T-helper 1 cell treated with Interleukin-12 subunit alpha and Interleukin-12 subunit beta and Interleukin-4 antibody, amounts not matched to agents 30 μg/mL and 1 μg/mL, for 36 hours (primary cell): Measurements from ENCODE around the gene FES.
A peak's percentile ranks its signal among the peaks of the same experiment; 100 is the strongest.
"Not testable (repeated sequence)": the region's sequence is repeated elsewhere in the genome, so short reads cannot be mapped to it uniquely, and the experiment has no call there.

Source experiments
- H3K27ac Mint-ChIP-seq: one replicate; pipeline ENCODE4 v1.8.0; 2021; ENCODE audit warnings: mild to moderate bottlenecking, mixed read lengths
- H3K27me3 Mint-ChIP-seq: one replicate; pipeline ENCODE4 v1.8.0; 2021; ENCODE audit warnings: low read depth, mixed read lengths
- H3K36me3 Mint-ChIP-seq: one replicate; pipeline ENCODE4 v1.8.0; 2021; ENCODE audit warnings: low read depth, mixed read lengths
- H3K4me1 Mint-ChIP-seq: one replicate; pipeline ENCODE4 v1.8.0; 2021; ENCODE audit warnings: low read depth, mixed read lengths
- H3K4me3 Mint-ChIP-seq: one replicate; pipeline ENCODE4 v1.8.0; 2021; ENCODE audit warnings: mild to moderate bottlenecking, moderate library complexity, mixed read lengths
- H3K9me3 Mint-ChIP-seq: one replicate; pipeline ENCODE4 v1.8.0; 2021; ENCODE audit warnings: mixed read lengths

The FES gene

DNA sequence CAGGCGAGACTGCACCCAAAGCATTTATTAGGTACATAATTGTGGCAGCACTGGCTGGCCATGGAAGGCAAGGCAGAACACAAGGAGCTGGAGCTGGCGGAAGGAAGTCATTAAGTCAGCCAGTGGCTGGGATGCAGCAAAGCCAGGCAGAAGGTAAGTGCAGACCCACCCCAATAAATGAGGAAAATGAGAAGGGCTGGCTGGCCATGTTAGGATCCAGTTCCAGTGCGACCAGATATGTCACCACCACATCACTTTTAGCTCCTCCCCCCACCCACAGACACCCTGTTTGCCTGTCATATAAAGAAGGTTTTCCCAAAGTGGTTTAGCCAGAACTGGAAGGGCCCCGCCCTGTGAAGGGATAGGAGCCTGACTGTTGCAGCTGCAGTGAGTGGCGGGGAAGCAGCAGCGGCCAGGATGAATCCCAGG, 16.0 kb upstream of the FES start, which contains the start of gene FURIN:
TSS of gene FURIN (plus strand) at position 328 of the 429 bp plus-strand sequence. CDS start 7,153 bp downstream, outside the sequence.
- Mint-ChIP-seq H3K27me3 (no peaks in the 10 kb centered on the region), H3K9me3 (no peaks in the 10 kb centered on the region), H3K4me3 (peak within 1 kb of the TSS; percentile 95), H3K4me1 (peaks cover 57% of the 10 kb centered on the region), H3K36me3 (peaks cover 43% of the 10 kb centered on the region), H3K27ac (peak within 1 kb of the TSS; percentile 93)

GRCh38 chr15:90869140-90869541, 15.2 kb upstream of the FES start:
- peaks cover 52% of the 10 kb centered on the region for H3K4me1 Mint-ChIP-seq
- peak overlapping the region; percentile 95 for H3K4me3 Mint-ChIP-seq
- H3K9me3 Mint-ChIP-seq = no peaks in the 10 kb centered on the region
- H3K27me3 Mint-ChIP-seq = no peaks in the 10 kb centered on the region
- peak overlapping the region; percentile 93 for H3K27ac Mint-ChIP-seq
- peaks cover 51% of the 10 kb centered on the region for H3K36me3 Mint-ChIP-seq

GRCh38 chr15:90869601-90870353, 14.5 kb upstream of the FES start:
- H3K27me3 Mint-ChIP-seq = no peaks in the 10 kb centered on the region
- peaks cover 53% of the 10 kb centered on the region for H3K4me1 Mint-ChIP-seq
- H3K27ac Mint-ChIP-seq = peak overlapping the region; percentile 93
- H3K9me3 Mint-ChIP-seq = no peaks in the 10 kb centered on the region
- H3K36me3 Mint-ChIP-seq = peaks cover 56% of the 10 kb centered on the region
- peak overlapping the region; percentile 95 for H3K4me3 Mint-ChIP-seq

DNA sequence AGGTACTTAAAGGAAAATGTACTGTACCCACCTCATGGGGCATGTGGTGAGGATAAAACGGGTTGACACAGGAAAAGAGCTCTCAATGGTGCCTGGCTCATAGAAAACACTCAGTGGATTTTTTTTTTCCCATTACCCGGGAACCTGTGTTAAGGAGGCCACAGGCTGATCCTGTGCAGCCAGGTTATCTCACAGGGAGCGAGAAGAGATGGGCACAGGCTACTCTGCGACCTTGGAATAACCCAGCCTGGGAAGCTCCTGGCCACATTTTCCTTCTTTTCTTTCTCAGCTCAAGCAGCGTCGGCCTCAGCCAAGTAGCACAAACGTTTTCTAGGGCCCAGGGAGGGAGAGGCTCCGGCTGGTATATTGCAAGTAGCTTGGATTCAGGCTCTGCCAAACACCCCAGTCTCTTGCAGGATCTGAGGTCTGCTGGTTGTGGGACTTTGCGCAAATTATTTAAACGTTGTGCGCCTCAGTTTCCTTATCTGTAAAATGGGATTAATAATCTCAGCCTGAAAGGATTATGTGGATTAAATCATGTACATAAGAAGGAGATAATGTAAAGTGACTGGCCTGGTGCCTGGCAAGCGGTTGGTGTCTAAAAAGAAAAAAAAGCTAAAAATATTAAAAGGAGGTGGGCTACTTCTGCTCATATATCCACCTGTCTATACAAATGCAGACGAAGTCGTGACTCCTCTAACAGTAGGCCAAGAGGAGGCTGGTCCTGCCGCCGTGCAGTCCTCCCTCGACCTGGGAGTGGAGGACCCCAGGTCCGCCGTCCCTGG, 13.8 kb upstream of the FES start:
- Mint-ChIP-seq H3K36me3 (peaks cover 64% of the 10 kb centered on the region), H3K27ac (peak overlapping the region; percentile 93), H3K9me3 (no peaks in the 10 kb centered on the region), H3K4me3 (peak overlapping the region; percentile 95), H3K4me1 (peaks cover 59% of the 10 kb centered on the region), H3K27me3 (no peaks in the 10 kb centered on the region)

DNA sequence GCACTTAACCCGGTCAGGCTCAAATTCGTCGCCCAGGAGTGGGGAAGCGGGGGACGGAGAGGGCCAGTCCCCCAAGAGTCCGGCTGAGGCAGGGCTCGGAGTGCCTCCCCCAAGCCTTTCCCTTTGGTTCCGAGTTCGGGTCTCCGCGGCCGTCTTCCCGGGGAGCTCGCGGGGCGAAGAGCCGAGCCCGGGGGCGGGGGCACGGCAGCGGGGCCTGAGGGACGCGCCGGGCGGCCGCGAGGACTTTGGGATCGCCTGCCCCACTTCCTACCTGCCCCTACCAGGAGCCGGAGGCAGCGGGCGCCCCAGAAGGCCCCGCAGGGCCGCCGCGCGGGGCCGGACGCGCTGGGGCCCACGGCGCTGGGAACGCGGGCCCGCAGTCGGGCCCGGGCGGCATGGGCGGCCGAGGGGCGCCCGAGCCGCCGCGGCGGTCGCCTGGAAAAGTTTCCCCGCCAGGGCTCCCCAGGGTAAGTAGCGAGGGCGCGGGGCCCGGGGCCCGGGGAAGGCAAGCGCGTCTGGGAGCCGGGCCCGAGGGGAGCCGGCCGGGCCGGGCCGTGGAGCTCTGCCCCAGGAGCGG, 13.1 kb upstream of the FES start:
- Mint-ChIP-seq H3K27ac (peak overlapping the region; percentile 93), H3K9me3 (no peaks in the 10 kb centered on the region), H3K4me1 (peaks cover 57% of the 10 kb centered on the region), H3K36me3 (peaks cover 64% of the 10 kb centered on the region), H3K4me3 (peak overlapping the region; percentile 95), H3K27me3 (no peaks in the 10 kb centered on the region)

DNA sequence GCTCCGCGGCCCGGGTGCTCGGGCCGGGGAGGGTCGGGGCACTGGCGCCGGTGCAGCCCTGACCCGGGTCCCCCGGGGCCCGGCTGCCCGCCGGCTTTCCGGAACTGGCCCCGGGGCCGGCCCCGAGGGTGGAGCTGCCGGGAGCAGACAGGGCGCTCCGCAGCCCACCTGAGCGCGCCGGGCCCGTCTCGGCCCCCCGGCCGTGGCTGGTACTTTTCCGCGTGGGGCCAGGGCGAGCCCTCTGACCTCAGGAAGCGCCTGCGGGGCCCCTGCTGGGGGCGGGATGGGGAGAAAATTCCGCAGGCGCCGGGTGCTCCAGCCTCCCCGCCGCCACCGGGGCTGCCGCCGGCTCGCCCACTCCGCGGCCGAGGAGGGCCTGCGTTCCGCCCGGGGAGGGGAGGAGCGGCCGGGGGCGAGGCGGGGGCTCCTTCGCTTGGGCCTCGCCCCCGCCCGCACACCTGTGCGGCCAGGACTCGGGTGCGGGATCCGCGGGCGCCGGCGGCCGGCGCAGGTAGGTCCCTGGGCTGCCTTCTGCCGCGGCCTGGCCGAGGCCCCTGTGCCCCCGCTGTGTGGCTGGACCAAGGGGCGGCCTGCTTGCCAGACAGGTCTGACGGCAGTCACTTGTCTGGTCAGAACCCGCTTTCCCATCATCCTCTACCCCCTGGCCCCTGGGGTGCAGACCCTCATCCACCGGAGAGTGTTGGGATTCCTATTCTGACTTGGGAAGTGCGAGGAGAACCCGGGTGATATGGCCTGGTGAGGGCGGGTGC, 12.4 kb upstream of the FES start:
- peaks cover 57% of the 10 kb centered on the region for H3K4me1 Mint-ChIP-seq

DNA sequence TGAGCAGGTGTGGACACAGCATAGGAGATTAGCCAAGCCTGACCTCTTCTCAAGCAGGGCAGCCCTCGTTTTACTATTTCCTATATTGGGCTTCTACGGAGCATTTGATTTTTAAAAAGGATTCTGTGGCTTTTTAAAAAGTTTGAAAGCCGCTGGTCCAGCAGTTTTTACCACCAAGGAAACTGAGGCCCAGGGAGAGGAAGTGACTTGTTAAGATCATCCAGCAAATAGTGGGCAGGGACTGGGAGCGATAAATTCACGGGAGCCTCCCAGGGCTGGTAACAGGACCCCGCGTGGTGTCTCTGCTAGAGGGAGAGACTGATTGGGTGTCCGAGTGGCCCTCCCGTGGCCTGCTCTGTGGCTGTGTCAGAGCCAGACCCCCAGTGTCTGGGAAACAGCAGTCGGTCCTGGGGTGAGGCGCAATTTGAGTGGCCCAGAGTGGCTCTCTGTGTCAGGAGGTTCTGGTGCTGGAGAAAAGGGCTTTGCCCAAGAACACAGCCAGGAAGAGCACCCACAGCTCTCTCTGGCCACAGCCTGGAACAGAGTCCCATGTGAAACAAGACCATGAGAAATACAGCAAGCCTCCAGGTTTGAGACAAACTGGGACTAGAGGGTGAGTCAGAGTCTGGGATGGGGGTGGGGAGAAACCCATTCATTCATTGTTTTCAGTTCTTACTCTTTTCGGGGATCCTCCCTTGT, 11.7 kb upstream of the FES start:
- peak overlapping the region; percentile 91 for H3K4me3 Mint-ChIP-seq
- H3K27me3 Mint-ChIP-seq = no peaks in the 10 kb centered on the region
- peak overlapping the region; percentile 90 for H3K27ac Mint-ChIP-seq
- H3K9me3 Mint-ChIP-seq = no peaks in the 10 kb centered on the region
- peaks cover 60% of the 10 kb centered on the region for H3K4me1 Mint-ChIP-seq
- H3K36me3 Mint-ChIP-seq = peaks cover 70% of the 10 kb centered on the region

More for the DNA sequence above, 12.4 kb upstream of the FES start:
- Mint-ChIP-seq H3K27me3 (no peaks in the 10 kb centered on the region), H3K9me3 (no peaks in the 10 kb centered on the region), H3K27ac (peak overlapping the region; percentile 90), H3K36me3 (peaks cover 67% of the 10 kb centered on the region), H3K4me3 (peak overlapping the region; percentile 91)

- Mint-ChIP-seq H3K4me1 (peaks cover 59% of the 10 kb centered on the region), H3K27me3 (no peaks in the 10 kb centered on the region), H3K4me3 (peak overlapping the region; percentile 91), H3K9me3 (no peaks in the 10 kb centered on the region), H3K36me3 (peaks cover 76% of the 10 kb centered on the region), H3K27ac (peak overlapping the region; percentile 90)
Observed at GRCh38 chr15:90873488-90873997, 10.8 kb upstream of the FES start.

DNA sequence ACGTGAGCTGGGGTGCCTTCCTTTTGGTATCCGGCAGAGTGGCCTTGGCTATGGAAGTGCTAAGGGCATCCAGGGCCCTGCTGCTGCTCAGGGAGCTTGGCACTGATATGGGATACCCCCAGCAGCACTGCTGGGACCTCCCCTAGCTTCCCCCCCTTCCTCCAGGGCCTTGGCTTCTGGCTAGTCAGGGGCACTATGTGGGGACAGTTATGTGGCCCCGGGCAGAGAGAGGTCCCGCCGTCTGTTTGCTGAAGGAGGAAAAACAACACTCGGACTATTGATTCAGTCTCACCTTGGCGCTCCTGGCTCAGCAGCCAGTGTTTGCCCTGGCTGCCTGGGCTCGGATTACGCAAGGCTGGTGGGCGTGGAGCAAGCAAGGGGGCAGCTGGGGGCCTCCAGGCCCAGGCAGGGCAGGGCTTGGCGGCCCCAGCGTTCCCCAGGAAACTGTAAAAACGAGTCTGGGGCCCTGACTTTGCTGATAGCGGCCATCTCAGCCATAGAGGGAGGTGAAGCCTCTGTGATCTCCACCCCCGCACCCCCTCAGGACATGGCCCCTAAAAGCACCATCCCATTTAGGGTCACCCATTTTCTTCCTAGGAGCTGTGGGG, 10.2 kb upstream of the FES start:
- peak overlapping the region; percentile 90 for H3K27ac Mint-ChIP-seq
- peaks cover 77% of the 10 kb centered on the region for H3K36me3 Mint-ChIP-seq
- H3K9me3 Mint-ChIP-seq = no peaks in the 10 kb centered on the region

DNA sequence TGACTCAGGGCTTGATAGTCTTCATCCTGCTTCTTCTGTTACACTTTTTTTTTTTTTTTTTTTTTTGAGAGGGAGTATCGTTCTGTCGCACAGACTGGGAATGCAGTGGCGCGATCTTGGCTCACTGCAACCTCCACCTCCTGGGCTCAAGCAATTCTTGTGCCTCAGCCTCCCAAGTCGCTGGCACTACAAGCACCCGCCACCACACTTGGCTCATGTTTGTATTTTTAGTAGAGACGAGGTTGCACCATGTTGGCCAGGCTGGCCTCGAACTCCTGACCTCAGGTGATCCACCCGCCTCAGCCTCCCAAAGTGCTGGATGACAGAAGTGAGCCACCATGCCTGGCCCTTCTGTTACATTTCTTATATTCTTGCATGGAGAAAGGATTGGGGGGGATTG, 9.3 kb upstream of the FES start:
- peak overlapping the region; percentile 68 for H3K27ac Mint-ChIP-seq
- H3K4me3 Mint-ChIP-seq = peak overlapping the region; percentile 91
- not testable (repeated sequence) for H3K9me3 Mint-ChIP-seq, H3K27me3 Mint-ChIP-seq
- H3K36me3 Mint-ChIP-seq = peaks cover 80% of the 10 kb centered on the region
- H3K4me1 Mint-ChIP-seq = peaks cover 50% of the 10 kb centered on the region

More for the DNA sequence above, 10.2 kb upstream of the FES start:
- Mint-ChIP-seq H3K4me1 (peaks cover 54% of the 10 kb centered on the region), H3K27me3 (no peaks in the 10 kb centered on the region), H3K4me3 (peak overlapping the region; percentile 91)

DNA sequence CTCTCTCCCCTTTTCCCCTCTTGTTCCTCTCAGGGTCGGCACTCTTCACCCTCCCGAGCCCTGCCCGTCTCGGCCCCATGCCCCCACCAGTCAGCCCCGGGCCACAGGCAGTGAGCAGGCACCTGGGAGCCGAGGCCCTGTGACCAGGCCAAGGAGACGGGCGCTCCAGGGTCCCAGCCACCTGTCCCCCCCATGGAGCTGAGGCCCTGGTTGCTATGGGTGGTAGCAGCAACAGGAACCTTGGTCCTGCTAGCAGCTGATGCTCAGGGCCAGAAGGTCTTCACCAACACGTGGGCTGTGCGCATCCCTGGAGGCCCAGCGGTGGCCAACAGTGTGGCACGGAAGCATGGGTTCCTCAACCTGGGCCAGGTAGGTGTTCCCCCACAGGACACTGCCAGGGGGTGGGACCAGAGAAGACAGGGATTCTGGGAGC, 8.7 kb upstream of the FES start:
- Mint-ChIP-seq H3K4me1 (peaks cover 48% of the 10 kb centered on the region), H3K4me3 (peak overlapping the region; percentile 91), H3K36me3 (peaks cover 78% of the 10 kb centered on the region), H3K9me3 (no peaks in the 10 kb centered on the region), H3K27me3 (no peaks in the 10 kb centered on the region), H3K27ac (no peak overlapping the region)

DNA sequence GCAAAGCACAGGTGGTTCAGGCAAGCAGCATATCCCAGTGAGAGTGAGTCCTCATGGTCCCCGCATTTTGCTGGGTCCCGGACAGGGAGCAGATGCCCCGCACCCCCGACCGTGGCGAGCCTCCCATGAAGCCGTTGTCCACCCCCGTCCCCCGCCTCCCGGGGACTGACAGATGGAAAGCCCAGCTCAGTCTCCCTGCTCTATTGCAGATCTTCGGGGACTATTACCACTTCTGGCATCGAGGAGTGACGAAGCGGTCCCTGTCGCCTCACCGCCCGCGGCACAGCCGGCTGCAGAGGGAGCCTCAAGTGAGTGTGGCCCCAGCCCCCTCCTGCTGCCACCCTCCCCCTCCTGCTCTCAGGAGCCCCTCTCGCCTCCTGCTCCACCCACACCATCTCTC, 8.3 kb upstream of the FES start:
- Mint-ChIP-seq H3K27ac (peak overlapping the region; percentile 74), H3K36me3 (peaks cover 78% of the 10 kb centered on the region), H3K4me3 (peak overlapping the region; percentile 91)

GRCh38 chr15:90876512-90877170, 7.7 kb upstream of the FES start:
- Mint-ChIP-seq H3K4me3 (peak overlapping the region; percentile 72), H3K4me1 (peaks cover 50% of the 10 kb centered on the region), H3K9me3 (no peaks in the 10 kb centered on the region), H3K27ac (peak overlapping the region; percentile 74), H3K36me3 (peaks cover 81% of the 10 kb centered on the region), H3K27me3 (no peaks in the 10 kb centered on the region)

More for the DNA sequence above, 8.3 kb upstream of the FES start:
- H3K9me3 Mint-ChIP-seq = no peaks in the 10 kb centered on the region
- H3K4me1 Mint-ChIP-seq = peaks cover 49% of the 10 kb centered on the region
- H3K27me3 Mint-ChIP-seq = no peaks in the 10 kb centered on the region
